NCI-H2081 treated with DMSO at 0.1 percent for 48 hours (cell line): ENCODE measurements around the gene CNTNAP5.

Source experiments
- DNase-seq: peaks from one replicate; lab custom pipeline; 2025; lab: John Stamatoyannopoulos, UW

Gene CNTNAP5

GRCh38 chr2:124476291-124476690 is 451.2 kb downstream of the CNTNAP5 start:
- no peak for DNase-seq

- DNase-seq = no peak
These were observed 453.7 kb downstream of the CNTNAP5 start for GRCh38 chr2:124478761-124479160.

DNA sequence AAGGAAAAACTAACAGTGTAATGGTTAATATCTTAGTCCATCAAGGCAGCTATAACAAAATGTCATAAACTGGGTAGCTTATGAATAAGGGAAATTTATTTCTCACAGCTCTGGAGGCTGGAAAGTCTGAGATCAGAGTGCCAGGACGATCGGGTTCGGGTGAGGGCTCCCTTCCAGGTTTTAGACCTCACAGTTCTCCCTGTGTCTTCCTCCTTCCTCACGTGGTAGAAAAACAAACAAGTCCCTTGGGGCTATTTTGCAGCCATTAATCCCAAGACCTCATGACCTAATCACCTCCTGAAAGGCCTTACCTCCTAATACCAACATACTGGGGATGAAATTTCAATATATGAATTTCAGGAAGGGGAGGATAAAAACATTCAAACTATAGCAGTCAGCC is 455.9 kb downstream of the CNTNAP5 start:
- no peak for DNase-seq

GRCh38 chr2:124482044-124482443 is 457.0 kb downstream of the CNTNAP5 start:
- no peak for DNase-seq

DNA sequence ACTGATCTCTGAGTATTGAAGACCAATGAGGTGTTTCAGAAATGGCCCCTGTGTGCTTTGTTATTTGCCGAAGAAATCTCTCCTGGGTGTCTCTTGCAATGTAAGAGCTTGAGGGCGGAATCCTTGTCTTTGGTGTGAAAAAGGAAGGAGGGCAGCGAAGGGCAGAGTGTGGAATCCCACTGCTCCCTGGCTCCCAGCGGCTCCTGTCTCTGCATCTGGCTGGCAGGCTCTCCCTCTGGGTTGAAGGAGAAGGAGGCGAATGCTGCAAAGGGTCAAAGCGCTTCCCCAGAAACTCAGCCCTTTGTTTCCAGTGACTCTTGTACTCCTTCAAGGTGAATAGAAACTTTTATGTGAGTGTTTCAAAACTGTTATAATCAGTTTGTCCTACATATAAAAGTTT is 457.5 kb downstream of the CNTNAP5 start:
- DNase-seq = no peak

GRCh38 chr2:124485659-124486058 is 460.6 kb downstream of the CNTNAP5 start:
- DNase-seq = no peak

- DNase-seq = no peak
These were observed 464.6 kb downstream of the CNTNAP5 start for GRCh38 chr2:124489686-124490085.

- no peak for DNase-seq
These were observed 476.6 kb downstream of the CNTNAP5 start for GRCh38 chr2:124501575-124502152.

- no peak for DNase-seq
These were observed 489.1 kb downstream of the CNTNAP5 start for GRCh38 chr2:124514236-124514635.

DNA sequence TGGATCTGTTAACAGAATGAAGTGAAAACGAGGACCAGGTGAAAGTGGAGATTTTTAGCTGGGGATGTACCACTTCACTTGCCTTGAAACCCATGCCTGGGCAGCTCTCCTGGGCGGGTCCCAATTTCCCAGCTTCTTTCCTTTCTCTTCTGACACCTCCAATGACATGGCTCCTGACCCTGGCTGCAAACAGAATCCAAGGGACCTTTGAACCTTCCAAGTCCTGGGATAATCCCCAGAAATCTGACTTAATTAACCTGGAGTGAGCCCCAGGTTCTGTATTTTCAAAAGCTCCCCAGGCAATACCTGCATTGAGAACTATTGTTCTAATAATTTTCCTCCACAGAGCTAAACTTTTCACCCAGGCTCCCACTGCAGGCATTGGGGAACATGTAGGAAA is 495.9 kb downstream of the CNTNAP5 start:
- DNase-seq = no peak

GRCh38 chr2:124523096-124523495 is 498.0 kb downstream of the CNTNAP5 start:
- no peak for DNase-seq

DNA sequence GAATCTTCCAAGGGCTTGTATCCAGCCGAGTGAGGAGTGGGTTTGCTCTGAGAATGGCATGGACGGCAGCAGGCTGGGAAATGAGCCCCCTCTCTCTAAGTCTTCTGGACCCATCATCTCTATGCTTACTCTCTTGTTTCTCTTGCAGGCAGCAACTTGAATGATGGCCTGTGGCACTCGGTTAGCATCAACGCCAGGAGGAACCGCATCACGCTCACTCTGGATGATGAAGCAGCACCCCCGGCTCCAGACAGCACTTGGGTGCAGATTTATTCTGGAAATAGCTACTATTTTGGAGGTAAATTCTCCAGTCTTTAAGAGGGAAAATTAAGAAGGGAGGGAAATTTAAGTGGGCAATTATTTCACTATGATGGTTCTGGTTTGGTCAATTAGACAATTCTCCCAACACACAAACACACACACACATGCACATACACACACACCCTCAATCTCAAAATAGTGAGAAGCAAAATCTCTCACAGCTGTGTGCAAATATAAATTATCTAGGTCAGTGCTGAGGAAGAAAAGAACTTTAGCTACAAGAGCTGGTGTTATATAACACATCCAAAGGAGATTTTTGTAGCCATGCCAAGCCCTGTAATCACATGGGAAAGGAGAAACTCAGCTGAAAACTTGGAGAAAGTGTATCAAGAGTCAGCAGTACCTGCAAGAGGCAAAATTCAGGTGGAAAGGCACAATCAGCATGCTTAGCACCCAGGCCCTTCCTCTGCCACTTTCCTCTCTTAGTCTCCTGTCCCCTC is 499.2 kb downstream of the CNTNAP5 start:
- no peak for DNase-seq

DNA sequence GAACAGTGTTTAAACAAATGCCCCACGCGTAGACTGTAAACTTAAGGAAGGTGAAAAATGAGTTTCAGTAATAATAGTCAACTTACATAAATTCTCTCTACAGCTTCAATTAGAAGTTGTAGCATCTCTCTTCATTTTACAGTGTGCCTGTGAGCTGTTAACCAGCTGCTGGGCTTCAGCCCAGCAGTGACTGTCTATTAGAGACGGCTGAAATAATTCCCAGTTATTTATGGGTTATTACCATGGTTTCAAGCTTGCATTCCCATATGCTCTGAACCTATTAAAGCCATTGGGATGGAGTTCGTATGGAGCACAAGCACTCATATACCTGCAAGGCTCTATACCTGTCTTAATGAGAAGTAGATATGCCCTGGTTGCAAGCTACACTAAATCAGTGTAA is 501.1 kb downstream of the CNTNAP5 start:
- no peak for DNase-seq

GRCh38 chr2:124530203-124530602 is 505.1 kb downstream of the CNTNAP5 start:
- DNase-seq = no peak

- DNase-seq = no peak
These were observed 508.3 kb downstream of the CNTNAP5 start for GRCh38 chr2:124533226-124533954.

GRCh38 chr2:124534028-124534427 is 508.9 kb downstream of the CNTNAP5 start:
- no peak for DNase-seq

DNA sequence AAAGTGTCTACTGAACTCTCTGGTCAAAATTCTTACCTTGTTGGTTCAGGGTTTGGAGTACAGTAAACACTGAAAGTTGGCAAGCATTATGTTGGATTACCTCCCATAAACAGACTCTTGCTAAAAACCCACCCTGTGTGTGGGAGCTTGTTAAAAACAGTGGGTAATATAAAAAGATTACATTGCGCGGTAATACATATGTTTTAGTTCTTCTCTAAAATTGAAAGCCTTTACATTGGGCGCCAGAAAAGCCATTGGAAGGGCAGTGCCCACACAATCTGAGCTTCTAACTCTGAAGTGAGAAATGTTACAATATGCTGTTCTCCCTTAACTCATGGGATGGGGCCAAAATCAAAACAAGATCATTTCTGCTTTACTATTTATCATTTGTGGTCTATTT is 510.7 kb downstream of the CNTNAP5 start:
- no peak for DNase-seq

- no peak for DNase-seq
These were observed 511.5 kb downstream of the CNTNAP5 start for GRCh38 chr2:124536591-124536990.

GRCh38 chr2:124538549-124538948 is 513.5 kb downstream of the CNTNAP5 start:
- DNase-seq = no peak

DNA sequence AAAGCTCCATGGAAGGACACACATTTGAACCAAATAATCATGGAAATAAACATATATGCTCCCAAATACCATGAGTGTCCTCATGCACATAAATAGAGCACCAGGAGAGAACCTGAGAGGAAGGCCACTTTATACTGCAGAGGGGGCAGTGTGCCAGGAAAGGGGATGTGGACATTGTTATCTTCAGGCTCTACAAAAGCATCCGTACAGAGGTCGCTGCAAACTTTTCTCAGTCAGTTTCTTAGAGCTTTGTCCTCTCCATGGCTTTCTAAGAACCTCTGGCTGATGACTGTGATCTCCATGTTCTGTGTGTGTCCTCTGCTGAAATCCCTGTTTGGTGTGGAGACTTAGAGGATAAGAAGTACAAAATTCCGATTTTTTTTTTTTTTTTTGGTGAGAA is 515.7 kb downstream of the CNTNAP5 start:
- DNase-seq = no peak

GRCh38 chr2:124542932-124543640 is 518.0 kb downstream of the CNTNAP5 start:
- no peak for DNase-seq

GRCh38 chr2:124547700-124548099 is 522.6 kb downstream of the CNTNAP5 start:
- no peak for DNase-seq
